ENCODE data around the gene DENND1B. TPM values are rescaled to one million over a fixed set of nuclear protein-coding genes. Genes with fewer than 3 reads are reported as not detected.
"Not testable (repeated sequence)": the region's sequence is repeated elsewhere in the genome, so short reads cannot be mapped to it uniquely, and the experiment has no call there.

Gene DENND1B
- total RNA-seq, 2 experiments from 2014 or later, result 22.3 to 23.9 TPM

DNA sequence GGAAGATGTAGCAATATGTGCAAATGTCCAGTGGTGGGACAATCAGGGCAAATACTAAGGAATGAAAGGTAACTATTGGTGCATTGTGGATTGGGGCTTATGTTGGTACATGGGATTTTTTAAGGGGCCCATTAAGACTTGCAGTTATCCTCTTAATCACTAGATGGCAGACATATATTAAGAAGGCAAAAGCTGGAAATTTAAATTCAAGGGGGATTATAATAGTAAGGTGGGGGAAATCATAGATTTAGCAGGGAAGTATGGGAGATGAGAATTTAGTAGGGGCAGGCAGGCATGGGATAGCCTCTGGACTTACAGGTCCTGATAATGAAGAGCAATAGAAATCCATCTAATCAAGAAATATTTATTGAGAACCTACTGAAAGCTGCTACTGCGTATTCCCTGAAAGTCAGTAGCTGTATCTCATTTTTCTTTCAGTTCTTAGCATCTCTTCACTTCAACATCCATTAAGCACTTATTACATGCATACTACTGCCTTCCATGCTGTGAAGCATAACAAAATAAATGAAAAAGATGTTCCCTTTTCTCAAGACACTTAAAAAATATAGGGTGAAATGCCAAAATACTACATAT, 255.4 kb downstream of the DENND1B start:
- H3K4me3 Mint-ChIP-seq, result no peak overlapping the region
- no peak overlapping the region for H3K27ac Mint-ChIP-seq
- H3K27me3 Mint-ChIP-seq, result no peaks in the 10 kb centered on the region
- POLR2A ChIA-PET, result interaction anchor here (0.5 kb wide), 1 partner anchor 123 kb away, joined by 3 read pairs; no protein-coding TSS in a partner anchor
- DNase-seq, result no peak
- H3K4me1 Mint-ChIP-seq, result peaks cover 2% of the 10 kb centered on the region
- H3K36me3 Mint-ChIP-seq (ENCODE audit: low read depth), result no peaks in the 10 kb centered on the region
- no peaks in the 10 kb centered on the region for H3K9me3 Mint-ChIP-seq
- CTCF ChIA-PET, result interaction anchor here (0.8 to 1.6 kb wide), 6 partner anchors 10 to 411 kb away, joined by 3 to 4 read pairs (median 3); partner anchors contain the start of genes C1orf53 and LHX9

DNA sequence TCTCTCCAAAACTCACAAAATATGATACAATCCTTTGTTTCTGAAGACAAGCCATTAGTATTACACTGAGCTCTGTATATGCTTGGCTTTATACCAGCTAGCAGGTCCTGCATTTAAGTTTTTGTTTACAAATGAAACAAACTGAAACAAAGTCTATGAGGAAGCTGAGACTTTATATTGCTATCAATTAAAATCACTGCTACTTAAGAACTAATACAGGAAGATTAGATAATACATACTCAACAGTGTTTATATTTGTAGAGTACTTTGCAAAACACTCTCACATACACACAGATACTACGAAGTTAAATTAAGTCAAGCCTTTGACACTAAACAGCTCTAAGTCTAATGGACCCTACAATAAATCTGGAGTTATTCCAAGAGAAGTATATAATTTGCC, 259.9 kb downstream of the DENND1B start:
- CTCF ChIA-PET, result no interaction called here
- Mint-ChIP-seq H3K36me3 (ENCODE audit: low read depth) (peaks cover 5% of the 10 kb centered on the region), H3K4me1 (no peaks in the 10 kb centered on the region)

DNA sequence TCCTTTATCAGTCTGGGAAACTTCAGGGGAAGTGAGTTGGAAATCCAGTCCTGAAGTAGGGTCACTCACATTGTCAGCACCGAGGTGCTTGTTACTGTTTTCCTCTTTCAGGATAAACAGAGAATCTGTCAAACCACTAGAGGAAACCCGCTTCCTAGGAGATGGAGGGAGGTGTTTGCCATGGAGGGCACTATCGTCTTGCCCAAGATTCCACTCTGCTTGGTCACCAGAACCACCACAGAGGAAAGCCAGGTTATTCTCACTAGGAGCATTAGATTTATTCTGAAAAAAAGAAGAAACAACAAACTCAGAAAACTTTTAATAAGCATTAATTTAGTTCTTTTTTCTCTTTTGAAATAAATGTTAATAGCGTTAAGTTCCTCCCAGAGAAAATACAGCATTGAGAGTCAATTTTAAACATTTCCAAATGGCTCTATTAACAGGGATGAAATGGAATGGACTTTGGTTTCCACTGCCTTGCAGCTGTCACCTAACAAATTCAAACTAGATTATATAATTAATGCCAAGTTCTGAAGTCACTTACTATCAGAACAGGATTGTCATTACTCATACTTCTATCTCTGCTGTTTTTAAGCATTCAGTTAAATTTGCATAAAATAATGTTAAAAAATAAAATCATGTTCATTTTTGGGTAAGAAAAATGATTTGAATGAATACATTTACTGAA, 264.4 kb downstream of the DENND1B start:
- H3K36me3 Mint-ChIP-seq (ENCODE audit: low read depth), result peaks cover 7% of the 10 kb centered on the region
- H3K4me1 Mint-ChIP-seq, result no peaks in the 10 kb centered on the region
- ChIA-PET POLR2A (no interaction called here), CTCF (interaction anchor here (1.0 kb wide), 2 partner anchors 9 to 12 kb away, joined by 3 read pairs; no protein-coding TSS in a partner anchor)
- no peak overlapping the region for H3K27ac Mint-ChIP-seq
- H3K27me3 Mint-ChIP-seq, result no peaks in the 10 kb centered on the region
- H3K9me3 Mint-ChIP-seq, result no peaks in the 10 kb centered on the region
- H3K4me3 Mint-ChIP-seq, result no peak overlapping the region
- DNase-seq, result no peak

More for the DNA sequence above, 259.9 kb downstream of the DENND1B start:
- no peak overlapping the region for H3K27ac Mint-ChIP-seq
- H3K27me3 Mint-ChIP-seq, result no peaks in the 10 kb centered on the region
- no peaks in the 10 kb centered on the region for H3K9me3 Mint-ChIP-seq
- POLR2A ChIA-PET, result no interaction called here
- no peak for DNase-seq
- H3K4me3 Mint-ChIP-seq, result no peak overlapping the region

- Mint-ChIP-seq H3K4me3 (no peak overlapping the region), H3K36me3 (ENCODE audit: low read depth) (no peaks in the 10 kb centered on the region), H3K27me3 (peaks cover 17% of the 10 kb centered on the region), H3K4me1 (no peaks in the 10 kb centered on the region), H3K9me3 (no peaks in the 10 kb centered on the region), H3K27ac (no peak overlapping the region)
- no peak for DNase-seq
- POLR2A ChIA-PET, result no interaction called here
- CTCF ChIA-PET, result no interaction called here
These were observed 278.6 kb downstream of the DENND1B start for GRCh38 chr1:197496722-197497121.

- CTCF ChIA-PET; H3K4me3 Mint-ChIP-seq; H3K36me3 Mint-ChIP-seq (ENCODE audit: low read depth); H3K9me3 Mint-ChIP-seq; DNase-seq; POLR2A ChIA-PET; H3K4me1 Mint-ChIP-seq; H3K27ac Mint-ChIP-seq: not testable (repeated sequence)
- peaks cover 11% of the 10 kb centered on the region for H3K27me3 Mint-ChIP-seq
These were observed 283.8 kb downstream of the DENND1B start for GRCh38 chr1:197491505-197491904.

DNA sequence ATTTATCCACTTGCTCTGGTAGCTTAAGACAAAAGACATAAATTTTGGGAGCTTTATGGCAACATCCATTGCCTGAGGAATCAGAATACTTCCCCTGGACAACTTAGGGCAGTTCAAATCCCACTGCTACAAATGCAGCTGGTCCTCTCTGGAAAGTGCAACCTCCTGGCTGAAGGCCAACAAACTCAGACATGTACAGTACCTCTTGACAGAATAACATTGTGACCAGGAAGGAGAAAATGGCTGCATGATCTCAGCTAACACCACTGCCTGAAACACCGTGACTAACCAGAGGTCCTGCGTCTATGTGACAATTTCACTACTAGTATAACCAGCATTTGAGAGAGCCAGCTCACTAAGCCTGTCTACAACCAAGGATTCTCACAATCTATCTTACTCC, 288.3 kb downstream of the DENND1B start:
- H3K27ac Mint-ChIP-seq, result no peak overlapping the region
- peaks cover 1% of the 10 kb centered on the region for H3K4me1 Mint-ChIP-seq
- no peaks in the 10 kb centered on the region for H3K9me3 Mint-ChIP-seq
- no peaks in the 10 kb centered on the region for H3K36me3 Mint-ChIP-seq (ENCODE audit: low read depth)
- ChIA-PET CTCF (no interaction called here), POLR2A (no interaction called here)
- DNase-seq, result no peak
- H3K4me3 Mint-ChIP-seq, result no peak overlapping the region
- peaks cover 4% of the 10 kb centered on the region for H3K27me3 Mint-ChIP-seq

DNA sequence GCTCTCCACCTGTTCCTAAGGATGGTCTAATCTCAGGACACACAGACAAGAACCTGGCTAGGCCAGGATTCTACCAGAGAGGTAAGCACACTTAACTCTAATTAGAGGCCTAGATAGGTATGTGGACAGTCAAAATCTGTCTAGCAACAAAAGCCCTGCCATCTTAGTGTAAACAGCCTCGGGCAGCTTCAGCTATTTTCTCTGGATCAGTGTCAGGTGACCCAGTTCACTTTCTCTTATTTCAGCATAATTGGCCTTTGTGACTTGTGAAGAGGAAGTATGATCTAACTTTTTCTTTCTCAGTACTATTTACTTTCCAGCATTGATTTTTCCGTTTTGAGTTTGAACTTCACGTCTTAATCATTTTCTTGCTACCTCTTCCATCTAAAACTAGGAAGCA, 289.5 kb downstream of the DENND1B start:
- Mint-ChIP-seq H3K27ac (no peak overlapping the region), H3K4me3 (no peak overlapping the region), H3K4me1 (peaks cover 13% of the 10 kb centered on the region), H3K27me3 (peaks cover 2% of the 10 kb centered on the region), H3K9me3 (no peaks in the 10 kb centered on the region), H3K36me3 (ENCODE audit: low read depth) (no peaks in the 10 kb centered on the region)
- ChIA-PET POLR2A (no interaction called here), CTCF (no interaction called here)
- DNase-seq, result no peak

DNA sequence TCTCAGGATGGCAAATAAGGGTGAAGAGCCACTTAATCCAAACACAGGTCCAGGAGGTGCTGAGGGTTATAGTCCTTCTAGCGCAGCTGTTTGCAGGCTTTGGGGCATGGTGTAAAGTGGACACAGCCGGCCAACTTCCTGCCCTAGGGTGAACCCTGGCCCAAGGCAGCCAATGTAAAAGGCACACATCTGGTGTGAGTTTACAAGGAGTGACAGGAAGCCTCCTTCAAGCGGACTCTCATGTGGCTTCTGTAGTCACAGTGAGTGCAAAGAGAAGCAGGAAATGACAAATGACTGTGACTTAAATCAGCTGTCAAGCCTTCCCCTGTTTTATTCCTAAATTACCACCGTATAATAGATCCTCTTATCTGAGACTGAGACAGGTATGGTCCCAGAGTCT, 294.2 kb downstream of the DENND1B start:
- ChIA-PET POLR2A (no interaction called here), CTCF (no interaction called here)
- H3K36me3 Mint-ChIP-seq (ENCODE audit: low read depth), result no peaks in the 10 kb centered on the region
- peaks cover 16% of the 10 kb centered on the region for H3K4me1 Mint-ChIP-seq
- DNase-seq, result peak; percentile 35
- no peak overlapping the region for H3K4me3 Mint-ChIP-seq
- H3K27me3 Mint-ChIP-seq, result peaks cover 5% of the 10 kb centered on the region
- no peak overlapping the region for H3K27ac Mint-ChIP-seq
- H3K9me3 Mint-ChIP-seq, result no peaks in the 10 kb centered on the region

GRCh38 chr1:197480446-197480845, 294.8 kb downstream of the DENND1B start:
- no peak for DNase-seq
- Mint-ChIP-seq H3K4me3 (no peak overlapping the region), H3K9me3 (no peaks in the 10 kb centered on the region), H3K27ac (no peak overlapping the region), H3K4me1 (peaks cover 16% of the 10 kb centered on the region), H3K27me3 (peaks cover 5% of the 10 kb centered on the region), H3K36me3 (ENCODE audit: low read depth) (no peaks in the 10 kb centered on the region)
- POLR2A ChIA-PET, result no interaction called here
- CTCF ChIA-PET, result no interaction called here

DNA sequence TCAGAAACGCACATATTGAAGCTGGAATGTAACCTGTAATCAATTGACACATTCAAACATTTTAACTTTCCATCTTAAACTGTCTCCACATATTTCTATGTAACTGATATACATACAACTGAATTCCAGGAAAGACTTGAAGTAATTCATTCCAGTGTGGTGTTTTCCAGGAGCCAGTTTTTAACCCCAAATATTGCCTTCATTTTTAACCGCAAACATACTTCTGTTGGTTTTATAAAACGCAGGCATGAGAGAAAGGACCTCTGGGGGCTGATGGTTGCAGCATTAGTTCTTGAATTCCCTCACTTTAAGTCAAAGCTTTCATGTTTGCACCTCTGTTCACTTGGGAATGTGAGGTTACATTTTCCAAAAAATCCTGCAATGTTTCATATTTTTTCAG, 303.1 kb downstream of the DENND1B start:
- ChIA-PET CTCF (no interaction called here), POLR2A (no interaction called here)
- DNase-seq, result no peak
- H3K27me3 Mint-ChIP-seq, result peaks cover 2% of the 10 kb centered on the region
- H3K4me1 Mint-ChIP-seq, result peaks cover 5% of the 10 kb centered on the region
- no peak overlapping the region for H3K27ac Mint-ChIP-seq
- H3K9me3 Mint-ChIP-seq, result no peaks in the 10 kb centered on the region
- H3K4me3 Mint-ChIP-seq, result no peak overlapping the region
- H3K36me3 Mint-ChIP-seq (ENCODE audit: low read depth), result no peaks in the 10 kb centered on the region

DNA sequence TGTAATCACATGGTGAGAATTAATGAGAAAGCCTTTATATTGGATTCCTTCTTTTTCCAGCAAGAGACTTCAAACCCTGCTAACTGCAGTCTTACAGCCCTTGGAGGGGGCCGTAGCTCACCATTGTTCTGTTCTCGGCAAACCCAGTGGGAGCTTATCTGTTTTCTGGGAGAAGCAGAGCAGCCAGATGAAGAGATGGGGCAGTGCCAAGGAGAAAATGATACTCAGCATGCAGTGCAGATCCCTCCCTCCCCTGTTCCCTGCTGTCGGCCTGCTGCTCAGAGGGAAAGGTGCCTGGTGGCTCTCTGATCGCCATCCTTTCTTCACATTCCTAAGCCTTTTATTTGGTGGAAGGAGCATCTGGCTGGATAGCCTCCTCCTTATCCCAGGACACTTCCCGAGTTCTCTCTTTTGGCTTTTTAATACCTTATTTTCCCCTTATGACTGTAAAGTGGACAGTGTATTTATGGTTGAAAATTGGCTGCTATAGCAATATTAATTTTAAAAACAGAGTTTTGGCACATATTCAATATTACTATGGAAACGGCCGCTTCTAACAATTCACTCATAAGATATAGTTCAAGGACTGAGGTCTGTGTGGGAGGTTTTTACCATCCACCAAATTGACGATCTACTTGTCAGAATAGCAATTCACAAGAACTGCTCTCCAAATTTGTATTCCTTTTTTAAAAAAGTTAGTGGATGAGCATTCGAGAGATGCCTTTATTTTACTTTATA, 303.9 kb downstream of the DENND1B start:
- POLR2A ChIA-PET, result no interaction called here
- H3K27ac Mint-ChIP-seq, result no peak overlapping the region
- H3K4me3 Mint-ChIP-seq, result no peak overlapping the region
- peaks cover 5% of the 10 kb centered on the region for H3K4me1 Mint-ChIP-seq
- DNase-seq, result no peak
- CTCF ChIA-PET, result no interaction called here
- no peaks in the 10 kb centered on the region for H3K9me3 Mint-ChIP-seq
- H3K27me3 Mint-ChIP-seq, result peaks cover 2% of the 10 kb centered on the region
- no peaks in the 10 kb centered on the region for H3K36me3 Mint-ChIP-seq (ENCODE audit: low read depth)

DNA sequence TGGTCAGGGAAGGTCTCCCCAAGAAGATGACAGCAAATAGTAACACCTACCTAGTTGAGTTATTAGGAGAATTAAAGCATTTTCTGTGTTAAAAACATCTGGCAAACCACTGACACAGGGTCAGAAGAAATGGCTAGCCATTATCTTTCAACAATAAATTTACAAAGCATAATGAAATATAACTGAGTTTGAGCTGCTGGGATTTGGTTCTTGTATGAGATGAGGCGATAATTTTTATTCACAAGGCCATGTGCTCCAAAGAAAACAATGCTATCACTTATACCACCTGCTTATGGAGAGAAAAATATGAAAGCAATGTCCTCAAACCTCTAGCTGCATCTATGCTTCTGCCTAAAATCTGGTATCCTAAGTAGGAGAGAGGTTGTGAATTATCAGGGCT, 304.9 kb downstream of the DENND1B start:
- ChIA-PET CTCF (interaction anchor here (1.4 kb wide), 1 partner anchor 14 kb away, joined by 3 read pairs; no protein-coding TSS in a partner anchor), POLR2A (no interaction called here)
- Mint-ChIP-seq H3K27ac (no peak overlapping the region), H3K4me1 (peaks cover 5% of the 10 kb centered on the region), H3K4me3 (no peak overlapping the region), H3K36me3 (ENCODE audit: low read depth) (no peaks in the 10 kb centered on the region), H3K9me3 (no peaks in the 10 kb centered on the region), H3K27me3 (peaks cover 2% of the 10 kb centered on the region)
- DNase-seq, result no peak

GRCh38 chr1:197469620-197470210, 305.6 kb downstream of the DENND1B start:
- no peak overlapping the region for H3K4me3 Mint-ChIP-seq
- peaks cover 2% of the 10 kb centered on the region for H3K27me3 Mint-ChIP-seq
- H3K4me1 Mint-ChIP-seq, result peaks cover 5% of the 10 kb centered on the region
- no peaks in the 10 kb centered on the region for H3K9me3 Mint-ChIP-seq
- H3K27ac Mint-ChIP-seq, result no peak overlapping the region
- POLR2A ChIA-PET, result interaction anchor here (0.7 kb wide), 1 partner anchor 270 kb away, joined by 3 read pairs; no protein-coding TSS in a partner anchor
- no peak for DNase-seq
- CTCF ChIA-PET, result interaction anchor here (1.4 kb wide), 1 partner anchor 15 kb away, joined by 3 read pairs; no protein-coding TSS in a partner anchor
- H3K36me3 Mint-ChIP-seq (ENCODE audit: low read depth), result no peaks in the 10 kb centered on the region

Measured in activated CD4-positive, alpha-beta T cell treated with anti-CD3 and anti-CD28 coated beads, Interleukin-2, amount 10 ng/mL, durations not matched to agents 7 days and 5 days (primary cell).